Measurements from ENCODE around the gene ENO2.

Gene ENO2

DNA sequence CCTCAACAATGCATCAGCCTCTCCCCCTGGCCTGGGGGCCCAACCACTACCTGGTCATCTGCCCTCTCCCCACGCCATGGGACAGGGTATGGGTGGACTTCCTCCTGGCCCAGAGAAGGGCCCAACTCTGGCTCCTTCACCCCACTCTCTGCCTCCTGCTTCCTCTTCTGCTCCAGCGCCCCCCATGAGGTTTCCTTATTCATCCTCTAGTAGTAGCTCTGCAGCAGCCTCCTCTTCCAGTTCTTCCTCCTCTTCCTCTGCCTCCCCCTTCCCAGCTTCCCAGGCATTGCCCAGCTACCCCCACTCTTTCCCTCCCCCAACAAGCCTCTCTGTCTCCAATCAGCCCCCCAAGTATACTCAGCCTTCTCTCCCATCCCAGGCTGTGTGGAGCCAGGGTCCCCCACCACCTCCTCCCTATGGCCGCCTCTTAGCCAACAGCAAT, 21.8 kb downstream of the ENO2 start:
- Histone ChIP-seq H3K4me2 (ENCODE audit: low read depth, low read length) (peak overlapping the region; percentile 76; the same call in 1 of the 2 replicates), H3K27ac (ENCODE audit: low read length) (peak overlapping the region; percentile 88; the same call in 1 of the 2 replicates)

DNA sequence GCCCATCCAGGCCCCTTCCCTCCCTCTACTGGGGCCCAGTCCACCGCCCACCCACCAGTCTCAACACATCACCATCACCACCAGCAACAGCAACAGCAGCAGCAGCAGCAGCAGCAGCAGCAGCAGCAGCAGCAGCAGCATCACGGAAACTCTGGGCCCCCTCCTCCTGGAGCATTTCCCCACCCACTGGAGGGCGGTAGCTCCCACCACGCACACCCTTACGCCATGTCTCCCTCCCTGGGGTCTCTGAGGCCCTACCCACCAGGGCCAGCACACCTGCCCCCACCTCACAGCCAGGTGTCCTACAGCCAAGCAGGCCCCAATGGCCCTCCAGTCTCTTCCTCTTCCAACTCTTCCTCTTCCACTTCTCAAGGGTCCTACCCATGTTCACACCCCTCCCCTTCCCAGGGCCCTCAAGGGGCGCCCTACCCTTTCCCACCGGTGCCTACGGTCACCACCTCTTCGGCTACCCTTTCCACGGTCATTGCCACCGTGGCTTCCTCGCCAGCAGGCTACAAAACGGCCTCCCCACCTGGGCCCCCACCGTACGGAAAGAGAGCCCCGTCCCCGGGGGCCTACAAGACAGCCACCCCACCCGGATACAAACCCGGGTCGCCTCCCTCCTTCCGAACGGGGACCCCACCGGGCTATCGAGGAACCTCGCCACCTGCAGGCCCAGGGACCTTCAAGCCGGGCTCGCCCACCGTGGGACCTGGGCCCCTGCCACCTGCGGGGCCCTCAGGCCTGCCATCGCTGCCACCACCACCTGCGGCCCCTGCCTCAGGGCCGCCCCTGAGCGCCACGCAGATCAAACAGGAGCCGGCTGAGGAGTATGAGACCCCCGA, 22.5 kb downstream of the ENO2 start:
- no peak for DNase-seq
- H3K9me2 ChIP-seq (replicated peaks; ENCODE audit: insufficient read depth, low read length) = no peaks in the 10 kb centered on the region
- H3K36me3 ChIP-seq (replicated peaks; ENCODE audit: insufficient read depth, low read length) = no peaks in the 10 kb centered on the region
- TF ChIP-seq EZH2phosphoT487 (IDR thresholded peaks at IDR 0.05; ENCODE audit: low read length) (no peak), EZH2 (optimal IDR thresholded peaks at IDR 0.05; ENCODE audit: low read depth, low read length) (no peak)
- TF ChIP-seq, protein P1, sequence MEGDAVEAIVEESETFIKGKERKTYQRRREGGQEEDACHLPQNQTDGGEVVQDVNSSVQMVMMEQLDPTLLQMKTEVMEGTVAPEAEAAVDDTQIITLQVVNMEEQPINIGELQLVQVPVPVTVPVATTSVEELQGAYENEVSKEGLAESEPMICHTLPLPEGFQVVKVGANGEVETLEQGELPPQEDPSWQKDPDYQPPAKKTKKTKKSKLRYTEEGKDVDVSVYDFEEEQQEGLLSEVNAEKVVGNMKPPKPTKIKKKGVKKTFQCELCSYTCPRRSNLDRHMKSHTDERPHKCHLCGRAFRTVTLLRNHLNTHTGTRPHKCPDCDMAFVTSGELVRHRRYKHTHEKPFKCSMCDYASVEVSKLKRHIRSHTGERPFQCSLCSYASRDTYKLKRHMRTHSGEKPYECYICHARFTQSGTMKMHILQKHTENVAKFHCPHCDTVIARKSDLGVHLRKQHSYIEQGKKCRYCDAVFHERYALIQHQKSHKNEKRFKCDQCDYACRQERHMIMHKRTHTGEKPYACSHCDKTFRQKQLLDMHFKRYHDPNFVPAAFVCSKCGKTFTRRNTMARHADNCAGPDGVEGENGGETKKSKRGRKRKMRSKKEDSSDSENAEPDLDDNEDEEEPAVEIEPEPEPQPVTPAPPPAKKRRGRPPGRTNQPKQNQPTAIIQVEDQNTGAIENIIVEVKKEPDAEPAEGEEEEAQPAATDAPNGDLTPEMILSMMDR (IDR thresholded peaks at IDR 0.05; ENCODE audit: low read length) = no peak
- no peaks in the 10 kb centered on the region for H3K27me3 ChIP-seq (replicated peaks; ENCODE audit: insufficient read depth, low read length)
- H3K4me1 ChIP-seq (ENCODE audit: low read length) = peaks cover 8% of the 10 kb centered on the region; the same call in 1 of the 2 replicates
- H3K4me2 ChIP-seq (ENCODE audit: low read depth, low read length) = peak overlapping the region; percentile 76
- H3K4me3 ChIP-seq (ENCODE audit: low read length) = peak overlapping the region; percentile 67
- no peak overlapping the region for H2AFZ ChIP-seq (ENCODE audit: low read length)
- H3K9ac ChIP-seq (ENCODE audit: low read length) = peak overlapping the region; percentile 95
- H3K79me2 ChIP-seq (ENCODE audit: low read length) = peaks cover 37% of the 10 kb centered on the region
- no peaks in the 10 kb centered on the region for H3K9me3 ChIP-seq (replicated peaks; ENCODE audit: insufficient read depth, low read length)
- H4K20me1 ChIP-seq (ENCODE audit: insufficient read depth, low read length) = no peaks in the 10 kb centered on the region
- H3K27ac ChIP-seq (ENCODE audit: low read length) = peak overlapping the region; percentile 88; the same call in 1 of the 2 replicates
- H3F3A ChIP-seq (ENCODE audit: insufficient read depth, low read length) = peaks cover 7% of the 10 kb centered on the region; the same call in 1 of the 2 replicates

More for the DNA sequence above, 21.8 kb downstream of the ENO2 start:
- no peaks in the 10 kb centered on the region for H3K9me2 ChIP-seq (replicated peaks; ENCODE audit: insufficient read depth, low read length)
- H2AFZ ChIP-seq (ENCODE audit: low read length) = no peak overlapping the region
- no peaks in the 10 kb centered on the region for H3K9me3 ChIP-seq (replicated peaks; ENCODE audit: insufficient read depth, low read length)
- TF ChIP-seq, protein P1 (IDR thresholded peaks at IDR 0.05; ENCODE audit: low read length) = no peak
- TF ChIP-seq EZH2phosphoT487 (IDR thresholded peaks at IDR 0.05; ENCODE audit: low read length) (no peak), EZH2 (optimal IDR thresholded peaks at IDR 0.05; ENCODE audit: low read depth, low read length) (no peak)
- no peaks in the 10 kb centered on the region for H3K36me3 ChIP-seq (replicated peaks; ENCODE audit: insufficient read depth, low read length)
- H3K27me3 ChIP-seq (replicated peaks; ENCODE audit: insufficient read depth, low read length) = no peaks in the 10 kb centered on the region
- H3K4me3 ChIP-seq (ENCODE audit: low read length) = no peak overlapping the region
- H4K20me1 ChIP-seq (ENCODE audit: insufficient read depth, low read length) = no peaks in the 10 kb centered on the region
- H3K9ac ChIP-seq (ENCODE audit: low read length) = no peak overlapping the region
- no peak for DNase-seq
- H3F3A ChIP-seq (ENCODE audit: insufficient read depth, low read length) = peaks cover 7% of the 10 kb centered on the region; the same call in 1 of the 2 replicates
- H3K4me1 ChIP-seq (ENCODE audit: low read length) = peaks cover 8% of the 10 kb centered on the region; the same call in 1 of the 2 replicates
- H3K79me2 ChIP-seq (ENCODE audit: low read length) = peaks cover 38% of the 10 kb centered on the region

DNA sequence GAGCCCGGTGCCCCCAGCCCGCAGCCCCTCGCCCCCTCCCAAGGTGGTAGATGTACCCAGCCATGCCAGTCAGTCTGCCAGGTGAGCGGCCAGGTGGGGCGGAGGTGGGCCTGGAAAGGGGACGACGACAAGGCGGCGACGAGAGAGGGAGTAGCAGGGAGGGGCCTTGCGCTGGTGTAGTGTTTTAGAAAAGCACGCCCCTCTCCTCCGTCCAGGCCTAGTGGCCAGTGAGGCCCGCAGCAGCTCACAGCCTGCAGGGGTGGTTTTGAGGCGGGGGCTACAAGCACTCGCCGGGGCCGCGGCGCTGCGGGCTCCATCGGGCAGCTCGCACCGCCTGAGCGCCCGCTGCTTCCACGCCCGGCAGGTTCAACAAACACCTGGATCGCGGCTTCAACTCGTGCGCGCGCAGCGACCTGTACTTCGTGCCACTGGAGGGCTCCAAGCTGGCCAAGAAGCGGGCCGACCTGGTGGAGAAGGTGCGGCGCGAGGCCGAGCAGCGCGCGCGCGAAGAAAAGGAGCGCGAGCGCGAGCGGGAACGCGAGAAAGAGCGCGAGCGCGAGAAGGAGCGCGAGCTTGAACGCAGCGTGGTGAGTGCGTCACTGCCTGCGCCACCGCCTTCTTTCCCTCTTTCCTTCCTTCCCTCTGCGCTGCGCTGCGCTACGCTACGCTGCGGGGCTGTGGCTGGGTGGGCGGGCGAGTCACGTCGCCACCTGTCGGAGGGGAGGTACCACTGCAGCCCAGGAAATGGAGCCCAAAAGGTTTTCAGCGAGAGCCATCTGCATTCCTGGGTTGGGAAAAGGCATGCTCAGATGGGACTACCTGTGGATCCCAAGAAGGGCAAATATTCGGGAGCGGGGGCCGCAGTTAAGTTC, 23.3 kb downstream of the ENO2 start:
- Histone ChIP-seq H3K36me3 (replicated peaks; ENCODE audit: insufficient read depth, low read length) (no peaks in the 10 kb centered on the region), H3K9ac (ENCODE audit: low read length) (peak overlapping the region; percentile 95), H3K79me2 (ENCODE audit: low read length) (peaks cover 29% of the 10 kb centered on the region), H3K4me3 (ENCODE audit: low read length) (peak overlapping the region; percentile 67), H3K27ac (ENCODE audit: low read length) (peak overlapping the region; percentile 88), H3F3A (ENCODE audit: insufficient read depth, low read length) (peaks cover 8% of the 10 kb centered on the region; the same call in 1 of the 2 replicates), H3K4me2 (ENCODE audit: low read depth, low read length) (peak overlapping the region; percentile 76), H3K27me3 (replicated peaks; ENCODE audit: insufficient read depth, low read length) (no peaks in the 10 kb centered on the region), H2AFZ (ENCODE audit: low read length) (peak overlapping the region; percentile 47; the same call in 1 of the 2 replicates), H3K9me3 (replicated peaks; ENCODE audit: insufficient read depth, low read length) (no peaks in the 10 kb centered on the region), H3K4me1 (ENCODE audit: low read length) (peaks cover 8% of the 10 kb centered on the region; the same call in 1 of the 2 replicates), H3K9me2 (replicated peaks; ENCODE audit: insufficient read depth, low read length) (no peaks in the 10 kb centered on the region), H4K20me1 (ENCODE audit: insufficient read depth, low read length) (no peaks in the 10 kb centered on the region)
- DNase-seq = peak; percentile 97
- TF ChIP-seq, protein P1 (IDR thresholded peaks at IDR 0.05; ENCODE audit: low read length) = peak; percentile 94
- no peak for TF ChIP-seq EZH2phosphoT487 (IDR thresholded peaks at IDR 0.05; ENCODE audit: low read length)

Measured in MM.1S (cell line).